ENCODE data around the gene KCNN3. TPM values are rescaled to one million over a fixed set of nuclear protein-coding genes. Genes with fewer than 3 reads are reported as not detected.

The KCNN3 gene
- total RNA-seq, 1 donor = not detected

GRCh38 chr1:154865442-154866256 lies 4.4 kb downstream of the KCNN3 start:
- no peak for DNase-seq (ENCODE audit: low read depth)
- no peak overlapping the region for H3K4me3 ChIP-seq (ENCODE audit: low read depth, low read length)
- TF ChIP-seq CTCF (IDR thresholded peaks at IDR 0.05; ENCODE audit: insufficient read depth, low read depth, low read length) = no peak

- DNase-seq (ENCODE audit: low read depth) = no peak
- H3K4me3 ChIP-seq (ENCODE audit: low read depth, low read length) = no peak overlapping the region
- TF ChIP-seq CTCF (IDR thresholded peaks at IDR 0.05; ENCODE audit: insufficient read depth, low read depth, low read length) = no peak
These were observed 5.7 kb downstream of the KCNN3 start for GRCh38 chr1:154864189-154864975.

GRCh38 chr1:154863315-154864174 lies 6.5 kb downstream of the KCNN3 start:
- TF ChIP-seq CTCF (IDR thresholded peaks at IDR 0.05; ENCODE audit: insufficient read depth, low read depth, low read length) = peak; percentile 46
- no peak overlapping the region for H3K4me3 ChIP-seq (ENCODE audit: low read depth, low read length)
- peak; percentile 14 for DNase-seq (ENCODE audit: low read depth)

GRCh38 chr1:154862907-154863306 lies 7.2 kb downstream of the KCNN3 start:
- DNase-seq (ENCODE audit: low read depth) = no peak
- no peak for TF ChIP-seq CTCF (IDR thresholded peaks at IDR 0.05; ENCODE audit: insufficient read depth, low read depth, low read length)
- H3K4me3 ChIP-seq (ENCODE audit: low read depth, low read length) = no peak overlapping the region

GRCh38 chr1:154861607-154862094 lies 8.4 kb downstream of the KCNN3 start:
- TF ChIP-seq CTCF (IDR thresholded peaks at IDR 0.05; ENCODE audit: insufficient read depth, low read depth, low read length) = no peak
- no peak overlapping the region for H3K4me3 ChIP-seq (ENCODE audit: low read depth, low read length)
- peak; percentile 87 for DNase-seq (ENCODE audit: low read depth)

GRCh38 chr1:154860156-154860870 lies 9.8 kb downstream of the KCNN3 start:
- no peak for DNase-seq (ENCODE audit: low read depth)
- TF ChIP-seq CTCF (IDR thresholded peaks at IDR 0.05; ENCODE audit: insufficient read depth, low read depth, low read length) = no peak
- no peak overlapping the region for H3K4me3 ChIP-seq (ENCODE audit: low read depth, low read length)
